Activated gamma-delta T cell treated with Interleukin-2 at 50 U/mL for 16 hours (primary cell): ENCODE results near the gene OR6F1.
"Not testable (repeated sequence)": the region's sequence is repeated elsewhere in the genome, so short reads cannot be mapped to it uniquely, and the experiment has no call there.

ENCODE experiments used
- DNase-seq: peaks from one replicate; pipeline ENCODE4 v3.0.0-alpha.2; 2020

OR6F1 gene

GRCh38 chr1:247716546-247716945 lies at the start of gene OR6F1:
TSS of gene OR6F1 (minus strand) at chr1:247716646. CDS start at chr1:247712755, 3,891 bp downstream.
- no peak for DNase-seq

- DNase-seq, result no peak
Measured at GRCh38 chr1:247760456-247760855, 44.0 kb upstream of the OR6F1 start, which contains the start of gene OR1C1. TSS of gene OR1C1 (minus strand) at chr1:247760556. CDS start at chr1:247758406, 2,150 bp downstream.

DNA sequence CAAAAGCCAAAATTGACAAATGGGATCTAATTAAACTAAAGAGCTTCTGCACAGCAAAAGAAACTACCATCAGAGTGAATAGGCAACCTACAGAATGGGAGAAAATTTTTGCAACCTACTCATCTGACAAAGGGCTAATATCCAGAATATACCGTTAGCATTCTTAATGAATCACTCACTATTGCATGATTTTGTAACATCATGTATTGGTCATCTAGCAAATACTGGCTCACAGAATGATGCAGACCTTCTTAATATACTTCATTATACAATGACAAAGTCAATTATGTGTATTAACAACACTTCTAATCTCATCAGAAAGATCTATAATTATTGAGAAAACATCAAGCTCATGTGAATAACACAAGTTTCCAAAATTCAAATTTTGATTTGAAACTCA lies 37.9 kb upstream of the OR6F1 start:
- not testable (repeated sequence) for DNase-seq

GRCh38 chr1:247749870-247750269 lies 33.4 kb upstream of the OR6F1 start:
- DNase-seq, result no peak

GRCh38 chr1:247748041-247748440 lies 31.6 kb upstream of the OR6F1 start, which contains the start of gene OR14A2:
TSS of gene OR14A2 (minus strand) at chr1:247748141.
- no peak for DNase-seq

GRCh38 chr1:247747616-247748015 lies 31.2 kb upstream of the OR6F1 start:
- DNase-seq, result no peak

- no peak for DNase-seq
Measured at GRCh38 chr1:247746391-247746935, 30.0 kb upstream of the OR6F1 start.

GRCh38 chr1:247742215-247742760 lies 25.8 kb upstream of the OR6F1 start:
- DNase-seq, result not testable (repeated sequence)

GRCh38 chr1:247741756-247742155 lies 25.3 kb upstream of the OR6F1 start:
- no peak for DNase-seq

DNA sequence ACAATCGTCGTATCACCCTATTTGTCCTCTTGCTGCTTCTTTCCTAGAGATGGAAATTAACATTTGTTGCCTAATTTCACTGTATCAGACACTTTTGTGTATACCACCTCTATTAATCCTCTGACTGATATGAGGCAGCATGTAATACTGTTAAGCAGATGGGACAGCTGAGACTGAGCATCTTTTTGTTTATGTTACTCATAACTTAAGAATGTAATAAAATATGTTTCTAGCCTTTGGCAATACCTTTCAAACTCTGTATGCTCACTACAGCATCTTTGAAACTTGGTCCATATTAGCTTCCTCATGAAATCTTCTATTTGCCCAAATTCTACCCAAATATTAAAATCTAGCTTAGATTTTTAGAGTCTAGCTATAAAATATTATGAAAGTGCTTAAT lies 24.3 kb upstream of the OR6F1 start:
- DNase-seq, result no peak

DNA sequence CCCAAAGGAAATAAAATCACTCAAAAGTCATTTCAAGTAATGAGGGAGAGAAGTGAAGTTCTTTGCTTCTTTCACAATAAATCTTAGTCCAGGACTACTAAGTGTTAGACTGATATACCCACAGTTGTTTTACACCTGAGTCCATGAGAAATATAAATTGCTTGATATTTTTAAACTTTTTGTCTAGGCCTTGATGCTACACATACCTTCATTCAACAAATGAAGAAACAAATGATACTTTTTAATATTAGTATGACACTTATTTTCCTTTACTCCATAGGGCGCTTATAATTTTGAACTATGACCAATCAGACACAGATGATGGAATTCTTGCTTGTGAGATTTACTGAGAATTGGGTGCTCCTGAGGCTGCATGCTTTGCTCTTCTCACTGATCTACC lies 21.9 kb upstream of the OR6F1 start, which contains the start of gene OR14K1:
Gene OR14K1 (plus strand): TSS at position 301 of the 400 bp plus-strand sequence. CDS start 0 bp downstream, at position 301.
- DNase-seq, result no peak

DNA sequence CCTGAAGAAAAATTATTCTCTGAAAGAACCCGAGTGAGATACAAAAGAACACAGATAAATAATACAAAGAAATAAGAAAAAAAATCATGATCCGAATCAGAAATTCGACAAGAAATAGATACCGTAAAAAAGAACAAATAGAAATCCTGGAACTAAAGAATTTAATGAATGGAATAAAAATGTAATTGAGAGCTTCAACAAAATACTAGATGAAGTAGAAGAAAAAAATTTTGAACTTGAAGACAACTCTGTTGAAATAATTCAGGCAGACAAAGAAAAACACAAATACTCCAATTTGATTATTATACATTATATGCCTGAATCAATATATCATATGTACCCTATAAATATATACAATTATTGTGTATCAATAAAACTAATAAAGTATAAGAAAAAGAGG lies 4.8 kb upstream of the OR6F1 start:
- no peak for DNase-seq

DNA sequence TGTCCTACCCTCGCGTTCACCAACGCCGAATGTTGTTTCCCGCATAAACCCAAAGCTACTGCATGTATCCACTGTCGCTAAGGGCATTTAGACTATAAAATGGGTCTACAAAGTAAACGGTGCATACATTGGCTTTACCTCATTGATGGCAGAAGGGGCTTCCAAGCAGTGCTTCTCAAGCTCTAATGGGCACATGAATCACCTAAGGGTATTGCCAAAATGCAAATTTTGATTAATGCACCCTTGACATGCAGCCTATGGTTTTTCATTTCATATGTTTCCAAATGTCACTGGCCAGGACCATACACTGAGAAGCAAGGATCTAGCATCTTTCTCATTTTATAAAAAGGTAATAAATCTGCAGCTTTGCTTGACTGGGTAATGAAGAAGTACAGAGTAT lies 2.7 kb downstream of the OR6F1 start:
- DNase-seq, result no peak

DNA sequence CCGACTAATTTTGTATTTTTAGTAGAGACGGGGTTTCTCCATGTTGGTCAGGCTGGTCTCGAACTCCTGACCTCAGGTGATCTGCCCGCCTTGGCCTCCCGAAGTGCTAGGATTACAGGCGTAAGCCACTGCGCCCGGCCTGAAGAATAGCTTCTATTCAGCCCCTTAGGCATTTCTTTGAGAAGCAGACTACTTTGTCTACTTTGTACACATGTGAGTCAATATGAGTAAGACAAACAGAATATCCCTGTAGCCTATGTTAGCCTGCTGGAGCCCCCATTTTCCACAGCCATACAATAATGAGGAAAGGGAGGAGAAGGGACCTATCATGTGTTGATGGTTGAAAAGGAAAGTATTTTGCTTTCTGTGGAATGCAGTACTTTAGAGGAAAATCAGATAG lies 5.8 kb downstream of the OR6F1 start:
- not testable (repeated sequence) for DNase-seq

DNA sequence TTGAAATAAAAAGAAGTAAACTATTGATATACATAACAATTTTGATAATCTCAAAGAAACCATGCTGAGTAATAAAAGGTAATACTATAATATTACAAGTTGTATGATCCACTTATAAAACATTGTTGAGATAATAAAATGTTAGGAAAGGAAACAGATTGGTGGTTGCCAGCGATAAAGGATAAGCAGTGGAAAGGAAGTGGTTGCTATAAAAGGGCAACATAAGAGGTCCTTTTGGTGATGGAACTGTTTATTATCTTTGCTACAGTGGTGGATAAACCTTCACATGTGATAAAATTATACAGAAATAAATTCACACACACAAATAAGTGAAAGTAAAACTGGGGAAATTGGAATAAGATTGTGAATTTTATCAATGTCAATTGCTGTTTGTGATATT lies 15.1 kb downstream of the OR6F1 start:
- no peak for DNase-seq

DNA sequence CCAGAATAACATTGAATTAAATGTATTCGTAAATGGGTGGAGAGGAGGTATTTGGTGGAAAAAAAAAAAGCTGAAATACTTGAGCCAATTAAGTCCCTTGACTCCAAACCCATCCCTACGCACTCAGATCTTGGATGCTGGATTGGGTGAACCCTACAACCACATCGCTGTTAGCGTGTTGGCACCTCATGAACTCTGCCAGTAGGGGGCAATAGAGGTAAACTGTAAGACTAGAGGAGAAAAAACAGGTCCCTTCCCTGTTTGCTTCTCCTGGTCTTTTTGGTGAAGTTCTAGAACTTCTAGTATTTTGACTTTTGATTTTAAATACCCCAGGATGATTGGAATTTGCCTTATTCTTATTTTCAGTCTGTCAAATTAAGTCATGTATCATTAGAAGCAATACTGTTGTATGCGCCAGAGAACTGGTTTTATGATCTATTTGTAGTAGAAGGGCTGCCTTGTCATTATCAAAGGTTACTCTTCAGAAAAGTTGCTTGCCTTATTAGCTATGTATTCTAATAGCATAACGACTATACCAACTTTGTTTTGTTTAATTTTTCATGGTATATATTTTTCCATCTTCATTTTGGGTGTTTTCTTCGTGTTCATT lies 35.1 kb downstream of the OR6F1 start:
- DNase-seq, result peak; percentile 10

- DNase-seq, result no peak
Measured at GRCh38 chr1:247680171-247680570, 36.3 kb downstream of the OR6F1 start.

DNA sequence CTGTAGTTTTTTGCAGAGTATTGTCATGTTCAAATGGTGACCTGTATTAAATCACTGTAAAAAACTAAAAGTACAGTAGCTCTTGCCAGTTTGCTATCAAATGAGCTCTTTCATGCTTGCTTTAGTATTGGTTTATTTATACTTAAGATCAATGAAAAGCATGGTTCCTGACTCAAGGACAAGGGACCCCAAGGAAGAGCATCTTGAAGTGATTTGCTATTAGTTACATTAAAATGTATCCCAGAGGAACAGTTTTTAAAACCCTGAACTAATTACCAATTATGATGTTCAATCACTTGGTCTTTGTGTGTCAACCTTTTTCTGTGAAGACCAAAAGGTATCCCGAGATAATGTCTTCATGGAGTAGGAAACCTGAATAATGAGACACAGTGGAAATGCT lies 36.8 kb downstream of the OR6F1 start, which contains the start of gene OR13G1:
Gene OR13G1 (minus strand): TSS at position 101 of the 400 bp plus-strand sequence. CDS start 6,698 bp downstream, outside the sequence.
- no peak for DNase-seq

DNA sequence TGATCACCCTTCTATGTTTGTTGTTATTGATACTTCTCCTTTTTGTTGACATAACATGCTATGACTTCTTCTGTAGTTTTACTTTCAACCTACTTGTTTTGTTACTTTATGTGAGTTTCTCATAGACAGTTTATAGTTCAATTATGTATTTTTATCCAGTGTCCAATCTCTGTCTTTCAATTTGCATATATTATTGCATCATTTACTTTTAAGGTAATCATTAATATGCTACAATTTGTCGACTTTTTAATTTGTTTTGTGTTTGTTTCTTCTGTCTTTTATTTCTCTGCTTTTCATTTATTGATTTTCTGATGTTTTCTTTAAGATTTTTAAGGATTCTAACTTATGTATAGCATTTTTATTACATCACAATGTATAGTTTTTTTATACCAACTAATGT lies 47.2 kb downstream of the OR6F1 start:
- DNase-seq, result no peak
